Neural progenitor cell (in vitro differentiated cells): ENCODE data around the gene ZNF429.

ENCODE experiments used
- CTCF ChIP-seq: fragments of 200-600 bp; sonication (generic); IDR thresholded peaks from 2 replicates; pipeline ENCODE4 v1.5.1; 2017; ENCODE audit warnings: antibody characterized with exemption, mild to moderate bottlenecking
- EZH2 ChIP-seq: fragments of 200-600 bp; sonication (generic); IDR thresholded peaks from 2 replicates; pipeline ENCODE4 v1.6.1; 2017; ENCODE audit warnings: antibody characterized with exemption, mild to moderate bottlenecking, moderate library complexity
- EZH2phosphoT487 ChIP-seq: fragments of 200-600 bp; sonication (generic); IDR thresholded peaks from 2 replicates; pipeline ENCODE4 v1.6.1; 2017; ENCODE audit warnings: antibody characterized with exemption

- TF ChIP-seq CTCF (no peak), EZH2 (no peak), EZH2phosphoT487 (no peak)
Observed at GRCh38 chr19:21487969-21488368, 17.4 kb upstream of the ZNF429 start.
